Breast epithelium (tissue), 4 donors: ENCODE measurements around the gene GNAL. TPM values are rescaled to one million over a fixed set of nuclear protein-coding genes. Genes with fewer than 3 reads are reported as not detected.

Experiments
- DNase-seq, 2 donors: peaks; one replicate each; pipeline ENCODE4 v3.0.0-alpha.2; 2019; ENCODE audit warnings: low spot score in 2 of 2
- H3K27ac ChIP-seq, 2 donors: fragments of 200-600 bp; sonication (generic) in 1 of 2; one replicate each; pipeline ENCODE4 v1.5.1; 2016 to 2019; ENCODE audit warnings: mild to moderate bottlenecking in 1 of 2
- H3K27me3 ChIP-seq, 2 donors: fragments of 200-600 bp; sonication (generic) in 1 of 2; one replicate each; pipeline versions ENCODE4 v1.5.1 to v1.6.0; 2017 to 2019; ENCODE audit warnings: control low read depth in 1 of 2, mild to moderate bottlenecking in 1 of 2
- H3K36me3 ChIP-seq: fragments of 200-600 bp; one replicate; pipeline ENCODE4 v1.5.1; 2019
- H3K4me1 ChIP-seq, 2 donors: fragments of 200-600 bp; sonication (generic); one replicate each; pipeline ENCODE4 v1.5.1; 2016 to 2019; ENCODE audit warnings: control low read depth in 1 of 2
- H3K4me3 ChIP-seq, 3 donors: fragments of 200-600 bp; sonication (generic); 1 replicate in 2 of 3; 2 replicates in 1 of 3; pipeline ENCODE4 v1.5.1; 2016 to 2019; ENCODE audit warnings: mild to moderate bottlenecking in 3 of 3, moderate library complexity in 2 of 3
- H3K9me3 ChIP-seq, 2 donors: fragments of 200-600 bp; sonication (generic) in 1 of 2; one replicate each; pipeline ENCODE4 v1.5.1; 2016 to 2019; ENCODE audit warnings: control low read depth in 1 of 2
- CTCF ChIP-seq, 3 donors: fragments of 450-650 bp; IDR thresholded peaks; one replicate each; pipeline ENCODE4 v1.5.1; 2016 to 2017; ENCODE audit warnings: antibody characterized with exemption in 3 of 3, mild to moderate bottlenecking in 3 of 3, moderate library complexity in 3 of 3
- POLR2A ChIP-seq: fragments of 450-650 bp; IDR thresholded peaks from one replicate; pipeline ENCODE4 v1.6.1; 2016; ENCODE audit warnings: antibody characterized with exemption, mild to moderate bottlenecking, moderate library complexity
- POLR2AphosphoS5 ChIP-seq, 3 donors: sonication (generic); formaldehyde crosslinking; IDR thresholded peaks; one replicate each; pipeline ENCODE4 v1.6.1; 2017; ENCODE audit warnings: antibody characterized with exemption in 3 of 3
- intact Hi-C: fragments of 100-400 bp; cut with DNase I; formaldehyde crosslinking; loops from one replicate; pipeline ENCODE4 v1.15.1; 2023; ENCODE audit warnings: low total_unique reads
- total RNA-seq, 3 donors: library from RNA; depleted of rRNA; stranded (reverse); fragments of >200 nt; gene quantifications; one replicate each; pipeline ENCODE4 v1.1.0, GENCODE V29; 2016

The GNAL gene
- total RNA-seq, 3 donors from 2014 or later = 6.6 to 15.4 (median 7.5) TPM

GRCh38 chr18:11767329-11767728, 78.3 kb downstream of the GNAL start:
- no peak overlapping the region for H3K4me3 ChIP-seq
- intact Hi-C loops = no loop called here
- no peaks in the 10 kb centered on the region for H3K36me3 ChIP-seq
- H3K27me3 ChIP-seq = no peaks in the 10 kb centered on the region
- H3K27ac ChIP-seq = no peak overlapping the region
- no peak for DNase-seq
- H3K4me1 ChIP-seq = no peaks in the 10 kb centered on the region
- H3K9me3 ChIP-seq = no peaks in the 10 kb centered on the region
- TF ChIP-seq CTCF (IDR thresholded peaks at IDR 0.05) (no peak), POLR2AphosphoS5 (IDR thresholded peaks at IDR 0.05) (no peak)

DNA sequence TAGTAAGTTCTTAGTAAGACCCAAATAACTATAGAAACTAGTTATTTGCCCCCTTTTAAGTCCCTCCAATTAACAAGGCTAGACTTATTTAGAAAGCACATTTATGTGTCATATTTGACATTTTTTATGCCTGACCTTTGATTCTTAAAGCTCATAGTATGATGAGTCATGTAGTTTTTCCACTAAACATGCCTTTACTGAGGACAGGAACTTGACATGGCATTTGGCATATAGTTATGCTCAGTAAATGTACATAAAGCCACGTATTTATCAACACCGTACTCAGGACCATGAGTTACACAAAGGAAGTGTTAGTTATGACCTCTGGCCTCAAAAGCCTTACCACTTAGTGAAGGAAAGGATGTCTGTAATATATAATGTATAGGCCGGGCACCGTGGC, 78.9 kb downstream of the GNAL start:
- no peaks in the 10 kb centered on the region for H3K9me3 ChIP-seq
- H3K4me1 ChIP-seq = no peaks in the 10 kb centered on the region
- intact Hi-C loops = no loop called here
- H3K27ac ChIP-seq = no peak overlapping the region
- H3K27me3 ChIP-seq = no peaks in the 10 kb centered on the region
- H3K36me3 ChIP-seq = no peaks in the 10 kb centered on the region
- no peak overlapping the region for H3K4me3 ChIP-seq
- DNase-seq = no peak
- TF ChIP-seq POLR2A = no peak
- no peak for TF ChIP-seq CTCF (IDR thresholded peaks at IDR 0.05)
- TF ChIP-seq POLR2AphosphoS5 (IDR thresholded peaks at IDR 0.05) = no peak

GRCh38 chr18:11775436-11776174, 86.5 kb downstream of the GNAL start:
- DNase-seq = no peak
- no peaks in the 10 kb centered on the region for H3K27me3 ChIP-seq
- no peaks in the 10 kb centered on the region for H3K9me3 ChIP-seq
- H3K27ac ChIP-seq = no peak overlapping the region
- TF ChIP-seq CTCF (IDR thresholded peaks at IDR 0.05) (no peak), POLR2A (no peak), POLR2AphosphoS5 (IDR thresholded peaks at IDR 0.05) (no peak)
- no peaks in the 10 kb centered on the region for H3K4me1 ChIP-seq
- intact Hi-C loops = no loop called here
- no peaks in the 10 kb centered on the region for H3K36me3 ChIP-seq
- no peak overlapping the region for H3K4me3 ChIP-seq

DNA sequence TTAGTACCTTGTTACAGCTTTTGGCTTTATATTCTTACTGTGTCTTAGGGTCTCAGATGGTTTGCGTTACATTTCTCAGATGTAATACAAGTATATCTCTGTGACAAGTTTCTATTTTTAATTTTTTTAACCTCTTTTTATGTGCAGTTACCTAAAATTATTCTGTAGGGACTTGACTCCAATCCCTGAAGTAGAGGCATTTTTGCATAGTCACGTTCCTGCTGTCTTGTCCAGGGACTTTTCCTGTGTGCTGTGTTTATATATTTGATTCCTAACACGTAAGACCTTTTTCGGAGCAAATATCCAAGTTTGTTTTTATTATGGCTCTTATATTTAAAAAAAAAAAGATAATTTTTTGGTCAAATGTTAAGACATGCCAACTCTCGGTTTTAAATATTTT, 91.0 kb downstream of the GNAL start:
- Histone ChIP-seq H3K9me3 (no peaks in the 10 kb centered on the region), H3K27ac (no peak overlapping the region), H3K4me1 (no peaks in the 10 kb centered on the region), H3K36me3 (no peaks in the 10 kb centered on the region), H3K27me3 (no peaks in the 10 kb centered on the region), H3K4me3 (no peak overlapping the region)
- DNase-seq = no peak
- intact Hi-C loops = no loop called here
- no peak for TF ChIP-seq CTCF (IDR thresholded peaks at IDR 0.05)
- TF ChIP-seq POLR2A = no peak
- no peak for TF ChIP-seq POLR2AphosphoS5 (IDR thresholded peaks at IDR 0.05)

DNA sequence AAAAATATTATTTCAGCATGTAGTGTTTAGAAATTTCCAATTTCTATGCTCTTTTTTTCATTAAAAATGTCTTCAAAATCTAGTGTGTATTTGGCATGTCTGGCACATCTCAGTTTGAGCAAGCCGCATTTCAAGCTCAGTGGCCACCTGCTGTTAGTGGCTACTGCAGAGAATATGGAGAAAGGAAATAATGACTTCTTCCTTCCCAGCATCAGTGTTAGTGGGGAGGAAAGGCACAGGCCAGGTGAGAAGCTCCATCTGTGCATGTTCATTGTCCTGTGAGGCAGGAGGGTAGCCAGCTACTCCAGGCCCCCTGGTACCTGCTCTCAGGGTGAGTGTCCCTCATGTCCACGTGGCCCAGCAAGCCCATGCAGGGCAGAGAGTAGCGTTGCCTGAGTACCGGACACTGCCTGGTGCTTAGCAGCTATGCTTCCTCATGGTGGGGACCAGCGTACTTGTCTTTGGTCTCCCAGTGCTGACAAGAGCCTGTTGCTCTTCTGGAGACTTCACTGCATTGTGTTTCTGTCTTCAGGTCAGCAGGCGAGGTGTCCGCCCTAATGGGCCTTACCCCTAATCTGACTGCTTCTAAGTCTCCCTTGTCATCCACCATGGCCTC, 94.8 kb downstream of the GNAL start:
- H3K4me3 ChIP-seq = no peak overlapping the region
- no peaks in the 10 kb centered on the region for H3K9me3 ChIP-seq
- H3K36me3 ChIP-seq = no peaks in the 10 kb centered on the region
- no peaks in the 10 kb centered on the region for H3K4me1 ChIP-seq
- TF ChIP-seq CTCF (IDR thresholded peaks at IDR 0.05) (no peak), POLR2A (no peak), POLR2AphosphoS5 (IDR thresholded peaks at IDR 0.05) (no peak)
- DNase-seq = no peak
- no peak overlapping the region for H3K27ac ChIP-seq
- intact Hi-C loops = no loop called here
- no peaks in the 10 kb centered on the region for H3K27me3 ChIP-seq
